Skeletal muscle tissue (tissue), 4 donors: ENCODE measurements around the gene TSTD1. TPM values are rescaled to one million over a fixed set of nuclear protein-coding genes. Genes with fewer than 3 reads are reported as not detected.
A peak's percentile ranks its signal among the peaks of the same experiment; 100 is the strongest.
"Not testable (repeated sequence)": the region's sequence is repeated elsewhere in the genome, so short reads cannot be mapped to it uniquely, and the experiment has no call there.

Experiments used
- H3K27ac ChIP-seq: one replicate; pipeline ENCODE4 v1.7.0; 2013; ENCODE audit warnings: mild to moderate bottlenecking, low read depth, low read length, inconsistent platforms
- H3K27me3 ChIP-seq, 3 donors: one replicate each; pipeline ENCODE4 v1.7.0; 2013; ENCODE audit warnings: low read length in 3 of 3; ENCODE audit not compliant: control insufficient read depth in 3 of 3, insufficient read depth in 3 of 3
- H3K36me3 ChIP-seq, 3 donors: one replicate each; pipeline ENCODE4 v1.7.0; 2013; ENCODE audit warnings: low read length in 3 of 3; ENCODE audit not compliant: control insufficient read depth in 3 of 3, insufficient read depth in 3 of 3
- H3K4me1 ChIP-seq, 3 donors: one replicate each; pipeline ENCODE4 v1.7.0; 2013; ENCODE audit warnings: low read length in 3 of 3, mild to moderate bottlenecking in 3 of 3; ENCODE audit not compliant: control insufficient read depth in 3 of 3, insufficient read depth in 3 of 3
- H3K4me3 ChIP-seq, 3 donors: one replicate each; pipeline ENCODE4 v1.7.0; 2013; ENCODE audit warnings: low read length in 3 of 3
- H3K9ac ChIP-seq, 3 donors: one replicate each; pipeline ENCODE4 v1.7.0; 2013; ENCODE audit warnings: low read length in 3 of 3, mild to moderate bottlenecking in 3 of 3, moderate library complexity in 2 of 3, low read depth in 1 of 3
- H3K9me3 ChIP-seq, 3 donors: one replicate each; pipeline ENCODE4 v1.7.0; 2013; ENCODE audit warnings: low read length in 3 of 3; ENCODE audit not compliant: control insufficient read depth in 3 of 3
- total RNA-seq: library from RNA; depleted of rRNA; stranded (reverse); fragments of >200 nt; gene quantifications from one replicate; pipeline ENCODE4 v1.2.3, GENCODE V29; 2014
- donor health status: Osteomylitis.

TSTD1 gene
- total RNA-seq, 1 donor from 2014 or later, result 27.7 TPM

GRCh38 chr1:161020509-161021164 is 18.1 kb downstream of the TSTD1 start, which contains the start of gene F11R:
TSS of gene F11R (minus strand) at chr1:161021152. CDS start at chr1:161021073, 79 bp downstream.
- no peaks in the 10 kb centered on the region for H3K9me3 ChIP-seq
- peak within 1 kb of the TSS; percentile 85 for H3K27ac ChIP-seq
- peaks cover 6 to 25% (median 14%) of the 10 kb centered on the region in 3 donors for H3K4me1 ChIP-seq
- no peaks in the 10 kb centered on the region for H3K36me3 ChIP-seq
- H3K4me3 ChIP-seq, result peak within 1 kb of the TSS; percentile 69 to 85 (median 81)
- peaks cover 8 to 23% (median 9%) of the 10 kb centered on the region in 3 donors for H3K27me3 ChIP-seq
- peak within 1 kb of the TSS; percentile 57 to 83 (median 67) for H3K9ac ChIP-seq

- H3K9ac ChIP-seq, result peak overlapping the region; percentile 40 to 83 (median 57)
These were observed 18.8 kb downstream of the TSTD1 start for GRCh38 chr1:161019751-161020495.

GRCh38 chr1:161019111-161019660 is 19.6 kb downstream of the TSTD1 start:
- H3K27ac ChIP-seq, result peak overlapping the region; percentile 85
- H3K9me3 ChIP-seq, H3K36me3 ChIP-seq, H3K4me3 ChIP-seq, H3K9ac ChIP-seq: not testable (repeated sequence)
- H3K4me1 ChIP-seq, result peaks cover 7 to 25% (median 14%) of the 10 kb centered on the region in 3 donors
- H3K27me3 ChIP-seq, result peaks cover 8 to 23% (median 9%) of the 10 kb centered on the region in 3 donors

More at GRCh38 chr1:161019751-161020495, 18.8 kb downstream of the TSTD1 start:
- H3K36me3 ChIP-seq, result no peaks in the 10 kb centered on the region
- H3K4me3 ChIP-seq, result peak overlapping the region; percentile 69 to 85 (median 81)
- H3K9me3 ChIP-seq, result no peaks in the 10 kb centered on the region
- H3K27me3 ChIP-seq, result peaks cover 8 to 23% (median 9%) of the 10 kb centered on the region in 3 donors
- H3K27ac ChIP-seq, result peak overlapping the region; percentile 85
- peaks cover 6 to 25% (median 14%) of the 10 kb centered on the region in 3 donors for H3K4me1 ChIP-seq

GRCh38 chr1:161018631-161018930 is 20.2 kb downstream of the TSTD1 start:
- Histone ChIP-seq H3K27ac (peak overlapping the region; percentile 85), H3K27me3 (peaks cover 8 to 23% (median 9%) of the 10 kb centered on the region in 3 donors), H3K4me1 (peaks cover 12 to 29% (median 17%) of the 10 kb centered on the region in 3 donors), H3K9me3 (no peaks in the 10 kb centered on the region), H3K4me3 (no peak overlapping the region), H3K36me3 (no peaks in the 10 kb centered on the region), H3K9ac (no peak overlapping the region)

- H3K27ac ChIP-seq, result no peak overlapping the region
- peaks cover 15 to 35% (median 20%) of the 10 kb centered on the region in 3 donors for H3K4me1 ChIP-seq
- H3K9ac ChIP-seq, result no peak overlapping the region
- no peaks in the 10 kb centered on the region for H3K9me3 ChIP-seq
- no peaks in the 10 kb centered on the region for H3K36me3 ChIP-seq
- H3K27me3 ChIP-seq, result peaks cover 8 to 23% (median 9%) of the 10 kb centered on the region in 3 donors
- H3K4me3 ChIP-seq, result peak overlapping the region in 1 of 3 donors; percentile 6
These were observed 20.8 kb downstream of the TSTD1 start for GRCh38 chr1:161017756-161018630.

GRCh38 chr1:161017181-161017580 is 21.6 kb downstream of the TSTD1 start:
- not testable (repeated sequence) for H3K27ac ChIP-seq, H3K9ac ChIP-seq, H3K9me3 ChIP-seq, H3K4me3 ChIP-seq, H3K36me3 ChIP-seq
- Histone ChIP-seq H3K4me1 (peaks cover 15 to 35% (median 20%) of the 10 kb centered on the region in 3 donors), H3K27me3 (peaks cover 8 to 23% (median 9%) of the 10 kb centered on the region in 3 donors)

GRCh38 chr1:161016683-161017082 is 22.1 kb downstream of the TSTD1 start:
- not testable (repeated sequence) for H3K27ac ChIP-seq, H3K4me3 ChIP-seq, H3K9me3 ChIP-seq, H3K36me3 ChIP-seq, H3K9ac ChIP-seq
- Histone ChIP-seq H3K4me1 (peaks cover 15 to 33% (median 20%) of the 10 kb centered on the region in 3 donors), H3K27me3 (peaks cover 8 to 19% (median 9%) of the 10 kb centered on the region in 3 donors)

GRCh38 chr1:161013488-161014230 is 25.1 kb downstream of the TSTD1 start:
- peak overlapping the region; percentile 24 to 51 (median 25) for H3K9ac ChIP-seq
- H3K27ac ChIP-seq, result peak overlapping the region; percentile 87
- no peaks in the 10 kb centered on the region for H3K9me3 ChIP-seq
- H3K4me3 ChIP-seq, result peak overlapping the region; percentile 29 to 45 (median 41)
- no peaks in the 10 kb centered on the region for H3K36me3 ChIP-seq
- H3K4me1 ChIP-seq, result peaks cover 6 to 13% (median 9%) of the 10 kb centered on the region in 3 donors
- H3K27me3 ChIP-seq, result peaks cover 0 to 3% (median 0%) of the 10 kb centered on the region in 3 donors

GRCh38 chr1:161013131-161013487 is 25.7 kb downstream of the TSTD1 start:
- Histone ChIP-seq H3K27me3 (peaks cover 0 to 3% (median 0%) of the 10 kb centered on the region in 3 donors), H3K9me3 (no peaks in the 10 kb centered on the region), H3K4me1 (peaks cover 6 to 10% (median 9%) of the 10 kb centered on the region in 3 donors), H3K27ac (peak overlapping the region; percentile 87), H3K9ac (peak overlapping the region in 2 of 3 donors; percentile 24 to 25), H3K4me3 (peak overlapping the region in 2 of 3 donors; percentile 41 to 45), H3K36me3 (no peaks in the 10 kb centered on the region)
